H1 (cell line): ENCODE data around the gene CYP39A1. TPM values are rescaled to one million over a fixed set of nuclear protein-coding genes. Genes with fewer than 3 reads are reported as not detected.
A peak's percentile ranks its signal among the peaks of the same experiment; 100 is the strongest.

Experiments
- CTCF ChIA-PET: fragments of 300-600 bp; sonication (Branson Sonifier 250); formaldehyde crosslinking; loops from one replicate; lab custom pipeline; 2021; ENCODE audit not compliant: partially characterized antibody; lab: Charles Lee
- POLR2A ChIA-PET: fragments of 300-600 bp; sonication (Branson Sonifier 250); formaldehyde crosslinking; loops from one replicate; lab custom pipeline; 2021; ENCODE audit warnings: inconsistent platforms; ENCODE audit not compliant: partially characterized antibody; lab: Charles Lee
- DNase-seq, 2 experiments: peaks; one replicate each; pipeline versions ENCODE4 v3.0.0 to v3.0.0-alpha.2; 2010 to 2022; ENCODE audit warnings: low spot score in 2 of 2, low read depth in 1 of 2, mixed read lengths in 1 of 2
- FAIRE-seq: peaks from 2 replicates; lab custom pipeline; 2011; peaks lifted over from hg19 to GRCh38; lab: Jason Lieb, UNC
- H2AFZ ChIP-seq: 2 replicates; pipeline ENCODE4 v1.8.1; 2012; ENCODE audit warnings: low read length, inconsistent platforms
- H2AK5ac ChIP-seq: 2 replicates; pipeline ENCODE4 v1.6.1; 2013; ENCODE audit warnings: low read depth, low read length
- H2BK120ac ChIP-seq: replicated peaks from 2 replicates; pipeline ENCODE3; 2013; ENCODE audit warnings: low read depth, low read length, inconsistent platforms
- H2BK12ac ChIP-seq: 2 replicates; pipeline ENCODE4 v1.6.1; 2013; ENCODE audit warnings: low read depth, low read length
- H2BK15ac ChIP-seq: 2 replicates; pipeline ENCODE4 v1.6.1; 2013; ENCODE audit warnings: low read length
- H2BK20ac ChIP-seq: 2 replicates; pipeline ENCODE4 v1.6.1; 2013; ENCODE audit warnings: low read length
- H2BK5ac ChIP-seq: 2 replicates; pipeline ENCODE4 v1.6.1; 2013; ENCODE audit warnings: low read depth, low read length
- H3K14ac ChIP-seq: 2 replicates; pipeline ENCODE4 v1.6.1; 2013; ENCODE audit warnings: inconsistent platforms; ENCODE audit not compliant: insufficient read length
- H3K18ac ChIP-seq: 2 replicates; pipeline ENCODE4 v1.6.1; 2013; ENCODE audit warnings: low read length; ENCODE audit errors: extremely low read depth
- H3K23ac ChIP-seq: 2 replicates; pipeline ENCODE4 v1.6.1; 2013; ENCODE audit warnings: inconsistent platforms; ENCODE audit not compliant: insufficient read length
- H3K23me2 ChIP-seq: 2 replicates; pipeline ENCODE4 v1.6.1; 2013; ENCODE audit warnings: low read depth, low read length
- H3K27ac ChIP-seq: 2 replicates; pipeline ENCODE4 v1.6.1; 2011; ENCODE audit warnings: low read depth, low read length, inconsistent platforms
- H3K27me3 ChIP-seq, 4 experiments: replicated peaks in 1 of 4; 1 replicate in 1 of 4; 2 replicates in 3 of 4; pipeline versions ENCODE4 v1.6.1 to v1.8.1; 2011 to 2013; ENCODE audit warnings: low read length in 3 of 4, mild to moderate bottlenecking in 3 of 4, inconsistent platforms in 2 of 4, mixed read lengths in 2 of 4, moderate library complexity in 1 of 4; ENCODE audit not compliant: control insufficient read depth in 3 of 4, insufficient read depth in 3 of 4; ENCODE audit errors: extremely low read depth in 1 of 4
- H3K36me3 ChIP-seq, 4 experiments: 2 replicates each; pipeline versions ENCODE4 v1.6.1 to v1.8.1; 2011 to 2013; ENCODE audit warnings: mild to moderate bottlenecking in 4 of 4, low read length in 3 of 4, moderate library complexity in 2 of 4, control low read depth in 1 of 4, inconsistent platforms in 1 of 4; ENCODE audit not compliant: insufficient read depth in 4 of 4, control insufficient read depth in 2 of 4
- H3K4ac ChIP-seq: replicated peaks from 2 replicates; pipeline ENCODE3; 2013; ENCODE audit warnings: low read length, low read depth, mixed read lengths, inconsistent platforms; ENCODE audit not compliant: insufficient read length
- H3K4me1 ChIP-seq, 4 experiments: replicated peaks in 1 of 4; 1 replicate in 1 of 4; 2 replicates in 3 of 4; pipeline versions ENCODE4 v1.6.1 to v1.8.1; 2011 to 2013; ENCODE audit warnings: low read length in 3 of 4, inconsistent platforms in 2 of 4, mixed read lengths in 1 of 4; ENCODE audit not compliant: insufficient read depth in 4 of 4, control insufficient read depth in 3 of 4
- H3K4me2 ChIP-seq, 2 experiments: 2 replicates each; pipeline versions ENCODE4 v1.6.1 to v1.8.1; 2011 to 2013; ENCODE audit warnings: low read depth in 2 of 2, low read length in 2 of 2, control low read depth in 1 of 2, inconsistent platforms in 1 of 2, mild to moderate bottlenecking in 1 of 2; ENCODE audit not compliant: insufficient read depth in 1 of 2
- H3K4me3 ChIP-seq, 4 experiments: fragments of 200-600, 300-600 bp in 1 of 4; sonication (generic), shearing (Covaris generic), sonication (Bioruptor Twin) in 1 of 4; 2 replicates each; pipeline versions ENCODE4 v1.5.1 to v1.8.1; 2011 to 2016; ENCODE audit warnings: low read length in 4 of 4, low read depth in 3 of 4, control low read depth in 2 of 4, inconsistent platforms in 2 of 4, mild to moderate bottlenecking in 2 of 4, mixed read lengths in 1 of 4, moderate library complexity in 1 of 4; ENCODE audit not compliant: insufficient read depth in 2 of 4; ENCODE audit errors: extremely low read depth in 1 of 4
- H3K56ac ChIP-seq: replicated peaks from 2 replicates; pipeline ENCODE3; 2013; ENCODE audit warnings: low read depth, mild to moderate bottlenecking, mixed read lengths, low read length, inconsistent platforms; ENCODE audit not compliant: insufficient read length
- H3K79me1 ChIP-seq: 2 replicates; pipeline ENCODE4 v1.6.1; 2013; ENCODE audit warnings: low read depth, low read length, control low read depth
- H3K79me2 ChIP-seq, 2 experiments: 2 replicates each; pipeline versions ENCODE4 v1.6.1 to v1.8.1; 2012 to 2013; ENCODE audit warnings: low read length in 2 of 2, mild to moderate bottlenecking in 2 of 2, inconsistent platforms in 1 of 2; ENCODE audit not compliant: insufficient read depth in 2 of 2, control insufficient read depth in 1 of 2
- H3K9ac ChIP-seq, 4 experiments: replicated peaks in 1 of 4; 1 replicate in 1 of 4; 2 replicates in 3 of 4; pipeline versions ENCODE4 v1.6.1 to v1.8.1; 2011 to 2013; ENCODE audit warnings: low read depth in 3 of 4, low read length in 3 of 4, control low read depth in 2 of 4, mild to moderate bottlenecking in 2 of 4, moderate library complexity in 2 of 4, inconsistent platforms in 1 of 4; ENCODE audit errors: extremely low read depth in 1 of 4
- H3K9me3 ChIP-seq, 2 experiments: 2 replicates each; pipeline versions ENCODE4 v1.6.1 to v1.8.1; 2012 to 2013; ENCODE audit warnings: mild to moderate bottlenecking in 2 of 2, moderate library complexity in 2 of 2, control low read depth in 1 of 2, inconsistent platforms in 1 of 2, low read depth in 1 of 2, low read length in 1 of 2, mixed read lengths in 1 of 2; ENCODE audit not compliant: insufficient read depth in 2 of 2
- H4K20me1 ChIP-seq, 2 experiments: replicated peaks in 1 of 2; 2 replicates each; pipeline versions ENCODE3 to v1.8.1; 2011 to 2013; ENCODE audit warnings: inconsistent platforms in 2 of 2, low read length in 2 of 2, mild to moderate bottlenecking in 1 of 2; ENCODE audit not compliant: insufficient read depth in 2 of 2, control insufficient read depth in 1 of 2
- H4K5ac ChIP-seq: 2 replicates; pipeline ENCODE4 v1.6.1; 2013; ENCODE audit warnings: low read length, low read depth, mixed read lengths, inconsistent platforms; ENCODE audit not compliant: insufficient read length
- H4K8ac ChIP-seq: 2 replicates; pipeline ENCODE4 v1.8.0; 2013; ENCODE audit warnings: mild to moderate bottlenecking, moderate library complexity, low read length, inconsistent platforms; ENCODE audit not compliant: insufficient read depth; ENCODE audit errors: extremely low read depth
- H4K91ac ChIP-seq: replicated peaks from 2 replicates; pipeline ENCODE3; 2013; ENCODE audit warnings: low read length, mixed read lengths, inconsistent platforms; ENCODE audit not compliant: insufficient read length
- ATF2 ChIP-seq: IDR thresholded peaks from 2 replicates; pipeline ENCODE4 v1.6.1; 2012; ENCODE audit warnings: low read length, inconsistent platforms
- BRCA1 ChIP-seq: IDR thresholded peaks from 2 replicates; pipeline ENCODE4 v1.6.1; 2012; ENCODE audit warnings: low read depth, low read length, improper control_type of control experiment
- CBX8 ChIP-seq: fragments of 300-800, 300-1000 bp; sonication (generic); IDR thresholded peaks from 2 replicates; pipeline ENCODE4 v1.7.1; 2016; ENCODE audit warnings: low read depth, low read length, borderline replicate concordance
- E2F6 ChIP-seq: IDR thresholded peaks from 2 replicates; pipeline ENCODE4 v1.6.1; 2012; ENCODE audit warnings: inconsistent platforms
- JUN ChIP-seq: IDR thresholded peaks from 2 replicates; pipeline ENCODE4 v1.6.1; 2011; ENCODE audit warnings: low read depth, mild to moderate bottlenecking, improper control_type of control experiment, low read length
- KDM1A ChIP-seq: fragments of 200-600, 300-600 bp; sonication (generic); IDR thresholded peaks from 2 replicates; pipeline ENCODE4 v1.7.1; 2016; ENCODE audit warnings: mild to moderate bottlenecking, low read length, borderline replicate concordance
- KDM5A ChIP-seq: fragments of 200-600 bp; IDR thresholded peaks from 2 replicates; pipeline ENCODE4 v1.7.1; 2012; ENCODE audit warnings: mild to moderate bottlenecking, low read length, inconsistent platforms, mixed read lengths
- RNF2 ChIP-seq: fragments of 200-900, 300-1000 bp; sonication (generic); IDR thresholded peaks from 2 replicates; pipeline ENCODE4 v1.7.1; 2016; ENCODE audit warnings: borderline replicate concordance, low read depth, mild to moderate bottlenecking, antibody characterized with exemption, low read length; ENCODE audit not compliant: poor library complexity, severe bottlenecking; ENCODE audit errors: missing control alignments
- RXRA ChIP-seq: IDR thresholded peaks from 2 replicates; pipeline ENCODE4 v1.6.1; 2011; ENCODE audit warnings: low read depth, mild to moderate bottlenecking, low read length, moderate library complexity; ENCODE audit not compliant: insufficient read depth
- SIX5 ChIP-seq: IDR thresholded peaks from 2 replicates; pipeline ENCODE4 v1.6.1; 2011; ENCODE audit warnings: mild to moderate bottlenecking, low read depth, low read length
- SP2 ChIP-seq: IDR thresholded peaks from 2 replicates; pipeline ENCODE4 v1.6.1; 2012; ENCODE audit warnings: mild to moderate bottlenecking, low read length, inconsistent platforms
- SP4 ChIP-seq: IDR thresholded peaks from 2 replicates; pipeline ENCODE4 v1.6.1; 2012; ENCODE audit warnings: low read length, inconsistent platforms
- WGBS, 2 experiments: shearing (Covaris generic) in 1 of 2; methylation state at CpG; one replicate each; pipeline versions ENCODE4 v1.1.6 to v1.1.7; 2013 to 2015; ENCODE audit warnings: low lambda C conversion rate in 2 of 2, mixed read lengths in 2 of 2, inconsistent platforms in 1 of 2, low coverage in 1 of 2, missing lambda C conversion rate in 1 of 2; ENCODE audit not compliant: insufficient replicate concordance in 2 of 2, insufficient coverage in 1 of 2, insufficient read length in 1 of 2; ENCODE audit errors: extremely low coverage in 1 of 2, missing lambda C conversion rate in 1 of 2; 5-methylcytosine and 5-hydroxymethylcytosine counted together
- polyA plus RNA-seq, 7 experiments: library from polyadenylated mRNA; depleted of rRNA in 3 of 7; stranded (reverse) in 5 of 7; unstranded in 2 of 7; fragments of >200 nt in 5 of 7; fragments of 200-250 nt in 2 of 7; gene quantifications; 1 replicate in 5 of 7; 2 replicates in 1 of 7; 4 replicates in 1 of 7; pipeline versions ENCODE4 v1.2.1 to v1.2.3, GENCODE V29; 2011 to 2013; ENCODE audit warnings: missing spikeins in 2 of 7, mixed read lengths in 2 of 7
- total RNA-seq: library from RNA; stranded (reverse); fragmentation: NEBNext Ultra II Directional; extraction: Animal tissue kit (Norgen Biotek cat#: 25700); gene quantifications from 2 replicates; pipeline ENCODE4 v1.2.1, GENCODE V29; 2021

CYP39A1 gene
- total and polyA plus RNA-seq, 2 of the 8 experiments (the other 6 are each of a cell fraction or from before 2014, with no cell fraction given) = 0.71 to 2.4 TPM

- Histone ChIP-seq H3K4ac (no peak overlapping the region), H2BK12ac (no peak overlapping the region), H3K23me2 (no peaks in the 10 kb centered on the region), H2BK120ac (no peak overlapping the region), H4K8ac (no peak overlapping the region), H3K79me1 (no peaks in the 10 kb centered on the region), H3K9me3 (no peaks in the 10 kb centered on the region), H2BK15ac (no peak overlapping the region), H3K27me3 (no peaks in the 10 kb centered on the region), H2AFZ (0 out of 2 replicates have a peak overlapping the region, but pooled peaks have one; percentile 68), H3K27ac (no peak overlapping the region), H3K23ac (no peak overlapping the region), H3K79me2 (no peaks in the 10 kb centered on the region), H3K9ac (no peak overlapping the region), H4K5ac (no peak overlapping the region), H4K20me1 (no peaks in the 10 kb centered on the region), H3K18ac (no peak overlapping the region), H2BK20ac (no peak overlapping the region), H2BK5ac (no peak overlapping the region), H3K4me2 (no peak overlapping the region), H3K4me3 (no peak overlapping the region), H3K14ac (no peak overlapping the region), H4K91ac (no peak overlapping the region), H3K56ac (no peak overlapping the region), H3K36me3 (no peaks in the 10 kb centered on the region), H2AK5ac (no peak overlapping the region), H3K4me1 (peaks cover 0 to 6% (median 0%) of the 10 kb centered on the region in 4 experiments; a peak in 1 of 7 replicates)
- ChIA-PET CTCF (interaction anchor here (1.0 to 1.5 kb wide), 5 partner anchors 9 to 107 kb away, joined by 3 to 9 read pairs (median 5); no protein-coding TSS in a partner anchor), POLR2A (no interaction called here)
- DNase-seq = no peak
- FAIRE-seq = no peak
- WGBS, 2 experiments = 100% methylated on average over 1 of the region's 2 CpGs; no CpG with 5 or more reads in 1 of the 2 experiments
- no peak for TF ChIP-seq CBX8
- no peak for TF ChIP-seq KDM5A
- no peak for TF ChIP-seq SIX5
- no peak for TF ChIP-seq SP4
- TF ChIP-seq JUN = no peak
- no peak for TF ChIP-seq SP2
- no peak for TF ChIP-seq KDM1A
- TF ChIP-seq ATF2 = no peak
- TF ChIP-seq RXRA = no peak
- no peak for TF ChIP-seq BRCA1
- no peak for TF ChIP-seq RNF2
- TF ChIP-seq E2F6 = no peak
Measured at GRCh38 chr6:46526607-46527006, 126.0 kb downstream of the CYP39A1 start.
